Neural progenitor cell (in vitro differentiated cells): ENCODE data around the gene PHYHIPL. TPM values are rescaled to one million over a fixed set of nuclear protein-coding genes. Genes with fewer than 3 reads are reported as not detected.

Experiments used
- DNase-seq: peaks from one replicate; pipeline ENCODE4 v3.0.0-alpha.2; 2016; ENCODE audit warnings: low spot score
- H2AFZ ChIP-seq: fragments of 200-600 bp; sonication (generic); replicated peaks from 2 replicates; pipeline ENCODE4 v1.6.1; 2016; ENCODE audit warnings: antibody characterized with exemption
- H3F3A ChIP-seq: fragments of 200-600 bp; sonication (generic); 2 replicates; pipeline ENCODE4 v1.6.1; 2016; ENCODE audit warnings: antibody characterized with exemption, low read depth
- H3K27ac ChIP-seq: fragments of 200-600 bp; sonication (generic); 2 replicates; pipeline ENCODE4 v1.5.1; 2016; ENCODE audit warnings: mild to moderate bottlenecking
- H3K27me3 ChIP-seq: fragments of 200-600 bp; sonication (generic); 2 replicates; pipeline ENCODE4 v1.6.1; 2016; ENCODE audit warnings: mild to moderate bottlenecking, moderate library complexity
- H3K36me3 ChIP-seq: fragments of 200-600 bp; sonication (generic); 2 replicates; pipeline ENCODE4 v1.5.1; 2016
- H3K4me1 ChIP-seq: fragments of 200-600 bp; sonication (generic); 2 replicates; pipeline ENCODE4 v1.6.1; 2016; ENCODE audit warnings: mixed run types
- H3K4me2 ChIP-seq: fragments of 200-600 bp; sonication (generic); 2 replicates; pipeline ENCODE4 v1.6.1; 2016
- H3K4me3 ChIP-seq: fragments of 200-600 bp; sonication (generic); 2 replicates; pipeline ENCODE4 v1.5.1; 2016
- H3K79me2 ChIP-seq: fragments of 200-600 bp; sonication (generic); 2 replicates; pipeline ENCODE4 v1.6.1; 2016; ENCODE audit warnings: low read depth
- H3K9ac ChIP-seq: fragments of 200-600 bp; sonication (generic); 2 replicates; pipeline ENCODE4 v1.6.1; 2016
- H3K9me3 ChIP-seq: fragments of 200-600 bp; sonication (generic); 2 replicates; pipeline ENCODE4 v1.5.1; 2016; ENCODE audit warnings: low read depth
- H4K20me1 ChIP-seq: fragments of 200-600 bp; sonication (generic); 2 replicates; pipeline ENCODE4 v1.6.1; 2016; ENCODE audit warnings: low read depth
- H3K27ac Mint-ChIP-seq: 3 replicates; pipeline ENCODE4 v1.8.0; 2021; ENCODE audit warnings: mixed read lengths
- H3K27me3 Mint-ChIP-seq: 2 replicates; pipeline ENCODE4 v1.8.0; 2022; ENCODE audit warnings: low read depth, mild to moderate bottlenecking, inconsistent platforms, moderate library complexity, mixed read lengths; ENCODE audit not compliant: insufficient read depth
- H3K36me3 Mint-ChIP-seq: 3 replicates; pipeline ENCODE4 v1.8.0; 2021; ENCODE audit warnings: mixed read lengths
- H3K4me1 Mint-ChIP-seq: 3 replicates; pipeline ENCODE4 v1.8.0; 2021; ENCODE audit warnings: mixed read lengths
- H3K4me3 Mint-ChIP-seq: 3 replicates; pipeline ENCODE4 v1.8.0; 2021; ENCODE audit warnings: mild to moderate bottlenecking, moderate library complexity, mixed read lengths
- H3K9me3 Mint-ChIP-seq: 3 replicates; pipeline ENCODE4 v1.8.0; 2020; ENCODE audit warnings: mixed read lengths
- CTCF ChIP-seq: fragments of 200-600 bp; sonication (generic); IDR thresholded peaks from 2 replicates; pipeline ENCODE4 v1.5.1; 2017; ENCODE audit warnings: antibody characterized with exemption, mild to moderate bottlenecking
- EZH2 ChIP-seq: fragments of 200-600 bp; sonication (generic); IDR thresholded peaks from 2 replicates; pipeline ENCODE4 v1.6.1; 2017; ENCODE audit warnings: antibody characterized with exemption, mild to moderate bottlenecking, moderate library complexity
- EZH2phosphoT487 ChIP-seq: fragments of 200-600 bp; sonication (generic); IDR thresholded peaks from 2 replicates; pipeline ENCODE4 v1.6.1; 2017; ENCODE audit warnings: antibody characterized with exemption
- total RNA-seq: library from RNA; depleted of rRNA; stranded (reverse); fragments of >200 nt; gene quantifications from 2 replicates; pipeline ENCODE4 v1.2.3, GENCODE V29; 2015; ENCODE audit warnings: low replicate concordance

PHYHIPL gene
- total RNA-seq, 1 donor from 2014 or later = 0.52 TPM

GRCh38 chr10:59242057-59242456, 65.6 kb downstream of the PHYHIPL start:
- H3K27ac ChIP-seq = no peak overlapping the region
- H3K36me3 Mint-ChIP-seq = peaks cover 6% of the 10 kb centered on the region
- no peaks in the 10 kb centered on the region for H3F3A ChIP-seq
- DNase-seq = no peak
- no peaks in the 10 kb centered on the region for H3K36me3 ChIP-seq
- H3K27me3 Mint-ChIP-seq = no peaks in the 10 kb centered on the region
- no peaks in the 10 kb centered on the region for H3K4me1 ChIP-seq
- no peak overlapping the region for H3K4me2 ChIP-seq
- H3K9me3 Mint-ChIP-seq = peaks cover 4% of the 10 kb centered on the region
- H2AFZ ChIP-seq = no peak overlapping the region
- no peak overlapping the region for H3K27ac Mint-ChIP-seq
- no peaks in the 10 kb centered on the region for H4K20me1 ChIP-seq
- H3K9ac ChIP-seq = no peak overlapping the region
- no peak overlapping the region for H3K4me3 Mint-ChIP-seq
- H3K4me1 Mint-ChIP-seq = no peaks in the 10 kb centered on the region
- TF ChIP-seq CTCF (no peak), EZH2 (no peak), EZH2phosphoT487 (no peak)
- H3K9me3 ChIP-seq = no peaks in the 10 kb centered on the region
- no peak overlapping the region for H3K4me3 ChIP-seq
- H3K79me2 ChIP-seq = no peaks in the 10 kb centered on the region
- no peaks in the 10 kb centered on the region for H3K27me3 ChIP-seq

GRCh38 chr10:59242991-59243390, 66.5 kb downstream of the PHYHIPL start:
- H3K27ac ChIP-seq = no peak overlapping the region
- no peak overlapping the region for H3K4me3 ChIP-seq
- H3K27me3 ChIP-seq = no peaks in the 10 kb centered on the region
- no peak overlapping the region for H3K27ac Mint-ChIP-seq
- no peaks in the 10 kb centered on the region for H3F3A ChIP-seq
- TF ChIP-seq CTCF (no peak), EZH2 (no peak), EZH2phosphoT487 (no peak)
- no peak for DNase-seq
- peaks cover 6% of the 10 kb centered on the region for H3K36me3 Mint-ChIP-seq
- no peaks in the 10 kb centered on the region for H3K4me1 Mint-ChIP-seq
- no peaks in the 10 kb centered on the region for H3K36me3 ChIP-seq
- no peak overlapping the region for H3K4me3 Mint-ChIP-seq
- H3K9me3 ChIP-seq = no peaks in the 10 kb centered on the region
- H3K4me1 ChIP-seq = no peaks in the 10 kb centered on the region
- no peaks in the 10 kb centered on the region for H4K20me1 ChIP-seq
- H3K79me2 ChIP-seq = no peaks in the 10 kb centered on the region
- no peak overlapping the region for H2AFZ ChIP-seq
- no peak overlapping the region for H3K9ac ChIP-seq
- H3K9me3 Mint-ChIP-seq = peaks cover 4% of the 10 kb centered on the region
- H3K4me2 ChIP-seq = no peak overlapping the region
- no peaks in the 10 kb centered on the region for H3K27me3 Mint-ChIP-seq

- Histone ChIP-seq H3F3A (no peaks in the 10 kb centered on the region), H4K20me1 (no peaks in the 10 kb centered on the region), H3K4me2 (no peak overlapping the region), H3K27ac (no peak overlapping the region), H3K27me3 (no peaks in the 10 kb centered on the region), H3K4me3 (no peak overlapping the region), H3K9me3 (no peaks in the 10 kb centered on the region), H3K79me2 (no peaks in the 10 kb centered on the region), H3K36me3 (no peaks in the 10 kb centered on the region), H3K4me1 (no peaks in the 10 kb centered on the region), H2AFZ (no peak overlapping the region), H3K9ac (no peak overlapping the region)
- H3K36me3 Mint-ChIP-seq = peaks cover 6% of the 10 kb centered on the region
- no peaks in the 10 kb centered on the region for H3K27me3 Mint-ChIP-seq
- H3K4me1 Mint-ChIP-seq = no peaks in the 10 kb centered on the region
- H3K9me3 Mint-ChIP-seq = peaks cover 4% of the 10 kb centered on the region
- no peak for TF ChIP-seq CTCF
- no peak for TF ChIP-seq EZH2
- no peak for TF ChIP-seq EZH2phosphoT487
- H3K4me3 Mint-ChIP-seq = no peak overlapping the region
- DNase-seq = no peak
- H3K27ac Mint-ChIP-seq = no peak overlapping the region
These were observed 67.3 kb downstream of the PHYHIPL start for GRCh38 chr10:59243611-59244195.
